Peyer's patch (tissue), 4 donors: ENCODE results near the gene TGFBR3L.

ENCODE experiments used
- CTCF ChIP-seq, 6 experiments: fragments of 450-650 bp in 4 of 6; fragments of 200-600 bp in 2 of 6; sonication (generic) in 1 of 6; IDR thresholded peaks; one replicate each; pipeline ENCODE4 v1.5.1; 2017 to 2019; ENCODE audit warnings: antibody characterized with exemption in 6 of 6, mild to moderate bottlenecking in 3 of 6, moderate library complexity in 1 of 6
- POLR2A ChIP-seq, 2 donors: fragments of 450-650 bp; IDR thresholded peaks; one replicate each; pipeline ENCODE4 v1.5.1; 2017; ENCODE audit warnings: antibody characterized with exemption in 2 of 2, mild to moderate bottlenecking in 2 of 2, moderate library complexity in 2 of 2

GRCh38 chr19:7867092-7867844, 47.4 kb upstream of the TGFBR3L start:
- no peak for TF ChIP-seq CTCF (IDR thresholded peaks at IDR 0.05)
- no peak for TF ChIP-seq POLR2A (IDR thresholded peaks at IDR 0.05)
